Hepatocyte (in vitro differentiated cells): ENCODE measurements around the gene VAMP2. TPM values are rescaled to one million over a fixed set of nuclear protein-coding genes. Genes with fewer than 3 reads are reported as not detected.

Experiments used
- DNase-seq: peaks from one replicate; pipeline ENCODE4 v3.0.0-alpha.2; 2016; ENCODE audit warnings: low spot score
- H2AFZ ChIP-seq: fragments of 200-600 bp; sonication (generic); 2 replicates; pipeline ENCODE4 v1.6.0; 2016; ENCODE audit warnings: antibody characterized with exemption, mild to moderate bottlenecking
- H3K27ac ChIP-seq: fragments of 200-600 bp; sonication (generic); 2 replicates; pipeline ENCODE4 v1.5.1; 2016; ENCODE audit warnings: mild to moderate bottlenecking
- H3K27me3 ChIP-seq: fragments of 200-600 bp; sonication (generic); 2 replicates; pipeline ENCODE4 v1.6.1; 2016
- H3K36me3 ChIP-seq: fragments of 200-600 bp; sonication (generic); replicated peaks from 2 replicates; pipeline ENCODE4 v1.5.1; 2016; ENCODE audit warnings: low read depth; ENCODE audit not compliant: insufficient read depth
- H3K4me1 ChIP-seq: fragments of 200-600 bp; sonication (generic); 2 replicates; pipeline ENCODE4 v1.5.1; 2016; ENCODE audit warnings: mild to moderate bottlenecking, moderate library complexity; ENCODE audit not compliant: insufficient read depth
- H3K4me2 ChIP-seq: fragments of 200-600 bp; sonication (generic); 2 replicates; pipeline ENCODE4 v1.6.0; 2016
- H3K4me3 ChIP-seq: fragments of 200-600 bp; sonication (generic); 2 replicates; pipeline ENCODE4 v1.5.1; 2016; ENCODE audit warnings: mild to moderate bottlenecking
- H3K79me2 ChIP-seq: fragments of 200-600 bp; sonication (generic); 2 replicates; pipeline ENCODE4 v1.6.0; 2017; ENCODE audit warnings: mild to moderate bottlenecking
- H3K9me2 ChIP-seq: fragments of 200-600 bp; sonication (generic); replicated peaks from 2 replicates; pipeline ENCODE4 v1.6.0; 2017; ENCODE audit warnings: mild to moderate bottlenecking; ENCODE audit not compliant: insufficient read depth
- H3K9me3 ChIP-seq: fragments of 200-600 bp; sonication (generic); 2 replicates; pipeline ENCODE4 v1.5.1; 2016; ENCODE audit warnings: low read depth, mild to moderate bottlenecking
- H4K20me1 ChIP-seq: fragments of 200-600 bp; sonication (generic); 2 replicates; pipeline ENCODE4 v1.6.0; 2016; ENCODE audit warnings: mild to moderate bottlenecking; ENCODE audit not compliant: insufficient read depth, poor library complexity, severe bottlenecking
- EZH2 ChIP-seq: fragments of 200-600 bp; sonication (generic); IDR thresholded peaks from 2 replicates; pipeline ENCODE4 v1.6.1; 2016; ENCODE audit warnings: antibody characterized with exemption, mild to moderate bottlenecking, borderline replicate concordance
- EZH2phosphoT487 ChIP-seq: fragments of 200-600 bp; sonication (generic); IDR thresholded peaks from one replicate; pipeline ENCODE4 v1.6.1; 2018; ENCODE audit warnings: antibody characterized with exemption, mild to moderate bottlenecking, low read depth, moderate library complexity; ENCODE audit not compliant: unreplicated experiment, severe bottlenecking
- WGBS: methylation state at CpG from one replicate; pipeline ENCODE4 v1.1.6; 2016; ENCODE audit warnings: low lambda C conversion rate; ENCODE audit errors: missing lambda C conversion rate; 5-methylcytosine and 5-hydroxymethylcytosine counted together
- polyA plus RNA-seq: library from polyadenylated mRNA; unstranded; fragments of >200 nt; fragmentation: Nextera tagmentation; extraction: Ambion mirVana; gene quantifications from 2 replicates; pipeline ENCODE4 v1.2.1, GENCODE V29; 2016
- total RNA-seq: library from RNA; depleted of rRNA; stranded (reverse); fragments of >200 nt; gene quantifications from 2 replicates; pipeline ENCODE4 v1.2.3, GENCODE V29; 2014
- TF ChIP-seq, protein P1 (sequence below): fragments of 200-600 bp; sonication (generic); IDR thresholded peaks from 2 replicates; pipeline ENCODE4 v1.5.1; 2016; ENCODE audit warnings: antibody characterized with exemption, mild to moderate bottlenecking; ENCODE audit not compliant: poor library complexity

Gene VAMP2
- total and polyA plus RNA-seq, 2 experiments from 2014 or later = 8.5 to 44.6 TPM

DNA sequence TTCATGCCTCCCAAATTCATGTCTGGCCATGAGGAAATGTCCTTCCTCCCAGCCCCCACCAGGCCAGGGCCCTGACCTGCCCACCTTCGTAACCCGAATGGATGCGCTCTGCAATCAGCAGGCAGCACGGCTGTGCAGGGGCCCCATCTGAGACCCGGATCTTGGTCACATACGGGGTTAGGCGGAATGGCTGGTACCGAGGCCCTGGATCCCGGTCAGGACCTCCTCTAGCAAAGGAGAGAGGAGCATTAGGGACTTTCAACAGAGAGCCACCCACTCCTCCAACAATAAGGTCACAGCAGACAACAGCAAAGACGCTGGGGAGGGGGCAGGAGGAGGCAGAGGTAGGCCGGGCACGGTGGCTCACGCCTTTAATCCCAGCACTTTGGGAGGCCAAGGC is 14.2 kb downstream of the VAMP2 start:
- Histone ChIP-seq H2AFZ (no peak overlapping the region), H3K9me3 (no peaks in the 10 kb centered on the region), H3K4me1 (peaks cover 17% of the 10 kb centered on the region), H3K79me2 (peaks cover 39% of the 10 kb centered on the region), H3K36me3 (no peaks in the 10 kb centered on the region), H3K4me2 (no peak overlapping the region), H3K27ac (no peak overlapping the region), H3K9me2 (no peaks in the 10 kb centered on the region), H3K27me3 (no peaks in the 10 kb centered on the region), H4K20me1 (peaks cover 67% of the 10 kb centered on the region), H3K4me3 (no peak overlapping the region)
- no peak for DNase-seq
- 95% methylated on average over 13 of the region's 13 CpGs for WGBS
- TF ChIP-seq EZH2 (no peak), EZH2phosphoT487 (no peak)
- TF ChIP-seq, protein P1, sequence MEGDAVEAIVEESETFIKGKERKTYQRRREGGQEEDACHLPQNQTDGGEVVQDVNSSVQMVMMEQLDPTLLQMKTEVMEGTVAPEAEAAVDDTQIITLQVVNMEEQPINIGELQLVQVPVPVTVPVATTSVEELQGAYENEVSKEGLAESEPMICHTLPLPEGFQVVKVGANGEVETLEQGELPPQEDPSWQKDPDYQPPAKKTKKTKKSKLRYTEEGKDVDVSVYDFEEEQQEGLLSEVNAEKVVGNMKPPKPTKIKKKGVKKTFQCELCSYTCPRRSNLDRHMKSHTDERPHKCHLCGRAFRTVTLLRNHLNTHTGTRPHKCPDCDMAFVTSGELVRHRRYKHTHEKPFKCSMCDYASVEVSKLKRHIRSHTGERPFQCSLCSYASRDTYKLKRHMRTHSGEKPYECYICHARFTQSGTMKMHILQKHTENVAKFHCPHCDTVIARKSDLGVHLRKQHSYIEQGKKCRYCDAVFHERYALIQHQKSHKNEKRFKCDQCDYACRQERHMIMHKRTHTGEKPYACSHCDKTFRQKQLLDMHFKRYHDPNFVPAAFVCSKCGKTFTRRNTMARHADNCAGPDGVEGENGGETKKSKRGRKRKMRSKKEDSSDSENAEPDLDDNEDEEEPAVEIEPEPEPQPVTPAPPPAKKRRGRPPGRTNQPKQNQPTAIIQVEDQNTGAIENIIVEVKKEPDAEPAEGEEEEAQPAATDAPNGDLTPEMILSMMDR = no peak

DNA sequence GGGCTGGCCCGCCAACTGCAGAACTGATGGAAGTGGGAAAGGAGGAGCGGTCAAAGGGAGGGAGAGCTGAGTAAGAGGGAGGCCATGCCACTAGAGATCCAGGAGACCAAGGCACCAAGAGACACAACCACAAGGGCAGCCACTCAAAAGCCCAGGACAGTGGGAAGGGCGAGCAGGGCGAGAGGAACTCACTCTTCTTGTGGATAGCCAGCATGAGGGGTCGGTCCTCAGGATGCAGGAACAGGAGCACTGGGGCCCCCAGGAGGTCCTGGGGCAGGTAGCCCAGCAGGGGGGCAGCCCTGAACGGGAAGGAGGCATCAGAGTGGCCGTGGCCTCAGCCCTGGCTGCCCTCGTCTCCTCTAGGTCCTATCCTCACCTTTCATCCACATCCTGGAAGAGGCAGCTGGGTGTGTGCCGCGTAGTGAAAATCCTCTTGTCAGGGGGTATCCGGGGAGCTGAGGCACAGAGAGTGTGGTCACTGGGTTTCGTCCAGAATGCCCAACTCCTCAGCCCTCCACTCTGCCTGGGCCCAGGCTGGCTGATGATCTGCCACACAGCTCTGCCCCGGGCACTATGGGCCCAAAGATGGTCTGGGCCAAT is 14.8 kb downstream of the VAMP2 start:
- no peak overlapping the region for H3K27ac ChIP-seq
- WGBS = 92% methylated on average over 13 of the region's 13 CpGs
- H3K4me3 ChIP-seq = no peak overlapping the region
- H3K36me3 ChIP-seq = no peaks in the 10 kb centered on the region
- peaks cover 11% of the 10 kb centered on the region for H3K4me1 ChIP-seq
- H3K79me2 ChIP-seq = peaks cover 35% of the 10 kb centered on the region
- no peak for DNase-seq
- no peaks in the 10 kb centered on the region for H3K9me2 ChIP-seq
- no peaks in the 10 kb centered on the region for H3K9me3 ChIP-seq
- no peak for TF ChIP-seq EZH2phosphoT487
- TF ChIP-seq, protein P1 = no peak
- no peak for TF ChIP-seq EZH2
- no peaks in the 10 kb centered on the region for H3K27me3 ChIP-seq
- H3K4me2 ChIP-seq = no peak overlapping the region
- no peak overlapping the region for H2AFZ ChIP-seq
- peaks cover 70% of the 10 kb centered on the region for H4K20me1 ChIP-seq

DNA sequence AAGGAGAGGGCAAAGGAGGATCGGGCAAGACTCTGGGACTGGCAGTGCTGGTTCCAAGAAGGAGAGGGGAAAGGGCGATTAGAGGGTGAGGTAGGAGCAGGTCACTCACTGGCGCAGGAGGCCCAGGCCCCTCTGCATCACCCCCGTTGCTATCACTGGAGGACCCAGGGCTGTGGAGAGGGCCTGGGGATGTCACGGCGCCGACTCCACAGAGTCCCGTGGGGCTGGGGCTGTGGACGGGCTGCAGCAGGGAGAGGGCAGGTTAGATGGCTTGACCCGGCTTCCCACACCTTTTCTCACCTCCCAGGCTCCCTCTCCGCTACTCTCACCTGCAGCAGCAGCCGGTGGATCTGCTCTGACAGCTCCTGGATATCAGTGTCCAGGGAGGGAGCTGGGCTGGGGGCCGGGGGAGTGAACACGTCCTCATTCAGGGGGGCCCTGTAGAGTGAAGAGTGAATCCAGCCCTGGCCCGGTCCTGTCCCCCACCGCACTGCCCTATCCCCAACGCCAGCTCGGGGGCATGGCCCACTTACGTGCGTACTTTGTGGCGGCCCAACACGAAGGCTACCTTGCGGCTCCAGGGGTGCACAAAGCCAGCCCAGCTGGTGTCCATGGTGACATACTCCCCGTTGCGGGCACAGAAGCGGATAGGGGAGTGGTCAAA is 15.5 kb downstream of the VAMP2 start:
- no peaks in the 10 kb centered on the region for H3K9me3 ChIP-seq
- no peak overlapping the region for H3K4me2 ChIP-seq
- peaks cover 6% of the 10 kb centered on the region for H3K4me1 ChIP-seq
- H4K20me1 ChIP-seq = peaks cover 70% of the 10 kb centered on the region
- no peak for TF ChIP-seq EZH2phosphoT487
- H3K9me2 ChIP-seq = no peaks in the 10 kb centered on the region
- H3K36me3 ChIP-seq = no peaks in the 10 kb centered on the region
- H3K4me3 ChIP-seq = no peak overlapping the region
- H3K27ac ChIP-seq = no peak overlapping the region
- no peak for DNase-seq
- H2AFZ ChIP-seq = no peak overlapping the region
- H3K79me2 ChIP-seq = peaks cover 31% of the 10 kb centered on the region
- 95% methylated on average over 21 of the region's 26 CpGs for WGBS
- H3K27me3 ChIP-seq = no peaks in the 10 kb centered on the region

DNA sequence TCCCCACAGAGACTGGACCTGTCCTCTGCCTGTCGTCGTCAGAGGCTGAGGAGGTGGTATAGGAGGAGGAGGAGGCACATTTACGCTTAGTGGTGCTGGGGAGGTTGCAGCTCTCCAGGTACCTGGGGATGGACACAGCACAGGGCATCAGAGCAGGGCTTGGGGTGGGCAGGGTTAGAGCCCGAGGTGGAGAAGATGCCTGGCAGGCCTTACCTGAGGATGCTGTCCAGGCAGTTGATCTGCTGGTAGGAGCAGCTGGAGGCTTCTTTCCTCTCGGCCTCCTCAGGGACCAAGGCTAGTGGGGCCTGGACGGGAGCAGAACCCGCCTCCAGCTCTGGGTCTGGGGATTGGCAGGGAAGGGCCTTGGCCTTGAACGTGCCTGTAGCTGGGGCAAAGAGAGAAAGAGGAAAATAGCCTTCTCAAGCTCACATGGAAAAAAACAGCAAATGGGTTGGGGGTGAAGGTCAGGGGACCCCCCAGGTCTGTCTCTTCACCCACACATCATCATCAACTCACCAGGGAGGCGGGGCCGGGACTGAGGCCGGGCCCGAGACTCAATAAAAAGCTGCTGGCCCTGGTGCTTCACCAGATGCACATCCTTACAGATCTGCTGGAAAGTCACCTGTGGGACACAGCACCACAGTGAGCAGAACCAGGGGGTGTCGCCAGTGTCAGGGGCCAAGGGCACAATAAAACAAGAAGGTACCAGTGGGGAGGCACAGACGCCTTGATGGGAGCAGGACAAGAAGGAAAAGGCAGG is 16.2 kb downstream of the VAMP2 start:
- TF ChIP-seq EZH2 (no peak), EZH2phosphoT487 (no peak)
- TF ChIP-seq, protein P1 = no peak
- H3K79me2 ChIP-seq = peaks cover 25% of the 10 kb centered on the region
- peaks cover 69% of the 10 kb centered on the region for H4K20me1 ChIP-seq
- H3K9me2 ChIP-seq = no peaks in the 10 kb centered on the region
- H2AFZ ChIP-seq = no peak overlapping the region
- no peak for DNase-seq
- H3K9me3 ChIP-seq = no peaks in the 10 kb centered on the region
- no peak overlapping the region for H3K4me2 ChIP-seq
- H3K27me3 ChIP-seq = no peaks in the 10 kb centered on the region
- 97% methylated on average over 14 of the region's 14 CpGs for WGBS
- H3K4me1 ChIP-seq = peaks cover 6% of the 10 kb centered on the region
- H3K36me3 ChIP-seq = no peaks in the 10 kb centered on the region
- no peak overlapping the region for H3K27ac ChIP-seq
- no peak overlapping the region for H3K4me3 ChIP-seq
